Activated CD8-positive, alpha-beta memory T cell treated with anti-CD3 and anti-CD28 coated beads for 1 hour (primary cell): ENCODE data around the gene ZNF230.

Source experiments
- DNase-seq, 2 donors: peaks; one replicate each; pipeline ENCODE4 v3.0.0-alpha.2; 2020; ENCODE audit warnings: low read depth in 1 of 2; ENCODE audit errors: extremely low read depth in 1 of 2

ZNF230 gene

GRCh38 chr19:44032001-44032610, 29.3 kb downstream of the ZNF230 start:
- DNase-seq = no peak

- no peak for DNase-seq
Measured at GRCh38 chr19:44042147-44042546, 39.4 kb downstream of the ZNF230 start.

GRCh38 chr19:44050740-44051649, 48.2 kb downstream of the ZNF230 start:
- DNase-seq = no peak

- peak; percentile 27 to 38 for DNase-seq
Measured at GRCh38 chr19:44051650-44052402, 49.1 kb downstream of the ZNF230 start, which contains the start of gene ZNF223. TSS of gene ZNF223 (plus strand) at chr19:44052036. CDS start at chr19:44055177, 3,141 bp downstream.

GRCh38 chr19:44055870-44056269, 53.1 kb downstream of the ZNF230 start:
- DNase-seq = no peak

GRCh38 chr19:44059229-44059628, 56.5 kb downstream of the ZNF230 start:
- DNase-seq = no peak

GRCh38 chr19:44061038-44061437, 58.3 kb downstream of the ZNF230 start:
- DNase-seq = no peak
